Muscle layer of colon (tissue), 2 donors: ENCODE results near the gene SPACDR.
"Not testable (repeated sequence)": the region's sequence is repeated elsewhere in the genome, so short reads cannot be mapped to it uniquely, and the experiment has no call there.

Experiments used
- H3K27ac ChIP-seq: one replicate; pipeline ENCODE4 v1.7.0; 2013; ENCODE audit warnings: low read depth, mild to moderate bottlenecking, low read length, moderate library complexity
- H3K27me3 ChIP-seq, 2 donors: one replicate each; pipeline ENCODE4 v1.7.0; 2013; ENCODE audit warnings: low read length in 2 of 2, mild to moderate bottlenecking in 2 of 2; ENCODE audit not compliant: insufficient read depth in 2 of 2, control insufficient read depth in 1 of 2
- H3K36me3 ChIP-seq: one replicate; pipeline ENCODE4 v1.7.0; 2013; ENCODE audit warnings: mild to moderate bottlenecking, low read length; ENCODE audit not compliant: insufficient read depth
- H3K4me1 ChIP-seq: one replicate; pipeline ENCODE4 v1.7.0; 2013; ENCODE audit warnings: mild to moderate bottlenecking, low read length; ENCODE audit not compliant: insufficient read depth
- H3K4me3 ChIP-seq, 2 donors: one replicate each; pipeline ENCODE4 v1.7.0; 2013; ENCODE audit warnings: low read length in 2 of 2, low read depth in 1 of 2, mild to moderate bottlenecking in 1 of 2, moderate library complexity in 1 of 2
- H3K9ac ChIP-seq: one replicate; pipeline ENCODE4 v1.7.0; 2013; ENCODE audit warnings: low read length
- H3K9me3 ChIP-seq: one replicate; pipeline ENCODE4 v1.7.0; 2013; ENCODE audit warnings: mild to moderate bottlenecking, low read length
- donor health status: abdominal sarcoma.
- donor health status: Adenocarcinoma of cecum.

SPACDR gene

DNA sequence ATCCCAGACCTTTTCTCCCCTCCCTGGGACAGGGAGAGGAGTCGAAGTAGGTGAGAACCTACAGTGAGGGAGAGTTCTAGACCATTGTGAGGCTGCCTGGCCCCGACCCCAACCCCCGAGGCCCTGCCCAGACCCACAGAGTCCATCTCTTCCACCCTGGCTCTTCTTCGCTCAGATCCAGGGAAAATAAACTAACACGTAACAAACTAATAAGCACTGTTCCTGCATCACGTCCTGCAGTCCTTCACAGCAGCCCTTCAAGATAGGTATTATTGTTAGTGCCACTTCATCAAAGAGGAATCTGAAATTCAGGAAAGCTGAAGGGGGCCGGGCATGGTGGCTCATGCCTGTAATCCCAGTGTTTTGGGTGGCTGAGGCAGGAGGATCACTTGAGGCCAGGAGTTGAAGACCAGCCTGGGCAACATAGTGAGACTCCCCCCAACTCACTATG lies at the start of gene SPACDR:
Gene SPACDR, minus strand, starts transcription at position 51 of the 451 bp plus-strand sequence. CDS start 235 bp downstream, outside the sequence.
- H3K4me1 ChIP-seq = peaks cover 15% of the 10 kb centered on the region
- H3K9ac ChIP-seq = no peak within 1 kb of the TSS
- no peak within 1 kb of the TSS for H3K4me3 ChIP-seq
- H3K36me3 ChIP-seq = peaks cover 10% of the 10 kb centered on the region
- no peaks in the 10 kb centered on the region for H3K27me3 ChIP-seq
- no peaks in the 10 kb centered on the region for H3K9me3 ChIP-seq
- H3K27ac ChIP-seq = no peak within 1 kb of the TSS

DNA sequence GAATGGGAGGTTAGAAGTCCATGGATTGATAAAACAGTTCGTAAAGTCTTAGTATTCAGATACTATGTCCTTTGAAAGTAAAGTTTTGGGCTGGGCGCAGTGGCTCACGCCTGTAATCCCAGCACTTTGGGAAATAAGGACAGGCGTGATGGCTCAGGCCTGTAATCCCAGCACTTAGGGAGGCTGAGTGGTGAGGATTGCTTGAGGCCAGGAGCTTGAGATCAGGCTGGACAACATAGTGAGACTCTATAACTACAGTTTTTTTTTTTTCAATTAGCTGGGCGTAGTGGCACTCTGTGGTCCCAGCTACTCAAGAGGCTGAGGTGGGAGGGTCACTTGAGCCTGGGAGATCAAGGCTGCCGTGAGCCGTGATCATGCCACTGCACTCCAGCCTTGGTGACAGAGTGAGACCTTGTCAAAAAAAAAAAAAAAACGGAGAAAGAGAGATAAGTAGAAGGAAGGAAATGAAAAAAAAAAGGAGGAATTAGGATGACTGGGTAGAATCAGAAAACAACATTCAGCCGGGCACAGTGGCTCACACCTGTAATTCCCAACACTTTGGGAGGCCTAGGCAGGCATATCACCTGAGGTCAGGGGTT lies 49.3 kb upstream of the SPACDR start:
- Histone ChIP-seq H3K9me3 (no peaks in the 10 kb centered on the region), H3K4me3 (no peak overlapping the region), H3K27me3 (no peaks in the 10 kb centered on the region), H3K4me1 (no peaks in the 10 kb centered on the region), H3K9ac (no peak overlapping the region), H3K36me3 (no peaks in the 10 kb centered on the region), H3K27ac (no peak overlapping the region)

- H3K9ac ChIP-seq = no peak overlapping the region
- no peak overlapping the region for H3K27ac ChIP-seq
- H3K4me1 ChIP-seq = no peaks in the 10 kb centered on the region
- H3K27me3 ChIP-seq = no peaks in the 10 kb centered on the region
- H3K9me3 ChIP-seq = no peaks in the 10 kb centered on the region
- H3K4me3 ChIP-seq = no peak overlapping the region
- no peaks in the 10 kb centered on the region for H3K36me3 ChIP-seq
Observed at GRCh38 chr7:100510437-100511239, 46.6 kb upstream of the SPACDR start.

- H3K27ac ChIP-seq = no peak overlapping the region
- H3K9ac ChIP-seq = no peak overlapping the region
Observed at GRCh38 chr7:100509231-100509630, 45.2 kb upstream of the SPACDR start.

GRCh38 chr7:100506356-100506923 lies 42.4 kb upstream of the SPACDR start:
- H3K9ac ChIP-seq = no peak overlapping the region
- H3K27me3 ChIP-seq = no peaks in the 10 kb centered on the region
- no peak overlapping the region for H3K4me3 ChIP-seq
- no peaks in the 10 kb centered on the region for H3K9me3 ChIP-seq
- H3K36me3 ChIP-seq = no peaks in the 10 kb centered on the region
- H3K27ac ChIP-seq = no peak overlapping the region
- H3K4me1 ChIP-seq = no peaks in the 10 kb centered on the region

More at GRCh38 chr7:100509231-100509630, 45.2 kb upstream of the SPACDR start:
- no peaks in the 10 kb centered on the region for H3K36me3 ChIP-seq
- H3K4me1 ChIP-seq = no peaks in the 10 kb centered on the region
- no peaks in the 10 kb centered on the region for H3K27me3 ChIP-seq
- H3K9me3 ChIP-seq = no peaks in the 10 kb centered on the region
- no peak overlapping the region for H3K4me3 ChIP-seq

- Histone ChIP-seq H3K9ac (no peak overlapping the region), H3K4me3 (no peak overlapping the region), H3K27ac (no peak overlapping the region), H3K27me3 (no peaks in the 10 kb centered on the region), H3K4me1 (no peaks in the 10 kb centered on the region), H3K36me3 (no peaks in the 10 kb centered on the region), H3K9me3 (no peaks in the 10 kb centered on the region)
Observed at GRCh38 chr7:100504887-100505611, 41.0 kb upstream of the SPACDR start.

DNA sequence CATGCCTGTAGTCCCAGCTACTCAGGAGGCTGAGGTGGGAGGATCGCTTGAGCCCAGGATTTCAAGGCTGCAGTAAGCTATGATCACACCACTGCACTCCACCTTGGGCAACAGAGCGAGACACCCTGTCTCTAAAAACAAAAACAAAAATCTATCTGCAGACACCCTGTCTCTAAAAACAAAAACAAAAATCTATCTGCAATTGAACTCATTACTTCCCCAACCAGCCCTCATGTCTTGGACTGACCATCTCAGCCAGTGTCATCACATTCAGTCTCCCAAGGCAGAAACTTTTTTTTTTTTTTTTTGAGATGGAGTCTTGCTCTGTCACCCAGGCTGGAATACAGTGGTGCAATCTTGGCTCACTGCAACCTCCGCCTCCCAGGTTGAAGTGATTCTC lies 40.0 kb upstream of the SPACDR start:
- H3K27me3 ChIP-seq, H3K27ac ChIP-seq, H3K9me3 ChIP-seq, H3K4me1 ChIP-seq, H3K9ac ChIP-seq, H3K36me3 ChIP-seq, H3K4me3 ChIP-seq: not testable (repeated sequence)

- H3K27ac ChIP-seq, H3K9ac ChIP-seq, H3K4me3 ChIP-seq, H3K36me3 ChIP-seq, H3K9me3 ChIP-seq, H3K27me3 ChIP-seq, H3K4me1 ChIP-seq: not testable (repeated sequence)
Observed at GRCh38 chr7:100500743-100501142, 36.7 kb upstream of the SPACDR start.

- Histone ChIP-seq H3K27me3 (peaks cover 0 to 4% of the 10 kb centered on the region in 2 donors), H3K9me3 (no peaks in the 10 kb centered on the region), H3K36me3 (no peaks in the 10 kb centered on the region), H3K4me1 (no peaks in the 10 kb centered on the region), H3K9ac (no peak overlapping the region), H3K4me3 (no peak overlapping the region), H3K27ac (no peak overlapping the region)
Observed at GRCh38 chr7:100496509-100496908, 32.4 kb upstream of the SPACDR start.

- no peaks in the 10 kb centered on the region for H3K36me3 ChIP-seq
- no peak overlapping the region for H3K9ac ChIP-seq
- peak overlapping the region in 1 of 2 donors; percentile 38 for H3K4me3 ChIP-seq
- no peaks in the 10 kb centered on the region for H3K9me3 ChIP-seq
- H3K4me1 ChIP-seq = no peaks in the 10 kb centered on the region
- peaks cover 0 to 4% of the 10 kb centered on the region in 2 donors for H3K27me3 ChIP-seq
- H3K27ac ChIP-seq = no peak overlapping the region
Observed at GRCh38 chr7:100493476-100494264, 29.6 kb upstream of the SPACDR start.
